ENCODE data around the gene CTSC.

GRCh38 chr11:88250566-88251242 is 86.8 kb downstream of the CTSC start:
- no peak for TF ChIP-seq CTCF (IDR thresholded peaks at IDR 0.05)
- no peak for TF ChIP-seq SIN3A (IDR thresholded peaks at IDR 0.05; ENCODE audit: borderline replicate concordance, insufficient read depth, low read depth, low read length)
